ENCODE measurements around the gene COMMD4. TPM values are rescaled to one million over a fixed set of nuclear protein-coding genes. Genes with fewer than 3 reads are reported as not detected.
A peak's percentile ranks its signal among the peaks of the same experiment; 100 is the strongest.

Gene COMMD4
- total RNA-seq, 2 donors from 2014 or later: 153 to 156 TPM

DNA sequence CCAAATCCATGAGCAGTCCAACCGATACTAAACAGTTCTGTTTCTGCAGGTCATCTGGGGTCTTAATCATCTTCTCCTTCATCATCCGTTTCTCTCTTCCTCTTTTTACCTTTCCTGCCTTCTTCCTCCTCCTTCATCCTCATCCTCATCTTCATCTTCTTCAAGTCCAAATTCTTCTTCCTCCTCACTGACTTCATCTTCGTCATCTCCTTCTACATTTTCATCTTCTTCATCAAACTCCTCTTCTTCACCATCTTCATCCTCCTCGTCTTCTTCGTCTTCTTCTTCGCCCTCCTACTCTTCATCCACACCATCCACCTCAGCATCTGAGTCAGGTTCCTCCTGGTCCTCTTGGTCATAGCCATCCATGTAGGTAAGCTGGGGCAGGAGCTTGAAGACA lies 14.2 kb upstream of the COMMD4 start:
- H3K27ac ChIP-seq (ENCODE audit: low read depth, low read length): no peak overlapping the region
- Mint-ChIP-seq H3K9me3 (peaks cover 3% of the 10 kb centered on the region), H3K4me1 (peaks cover 1% of the 10 kb centered on the region), H3K27ac (no peak overlapping the region), H3K36me3 (ENCODE audit: low read depth) (no peaks in the 10 kb centered on the region), H3K4me3 (no peak overlapping the region), H3K27me3 (ENCODE audit: insufficient read depth) (peaks cover 15% of the 10 kb centered on the region)
- H3K9me3 ChIP-seq (ENCODE audit: control insufficient read depth, low read length): no peaks in the 10 kb centered on the region
- no peaks in the 10 kb centered on the region for H3K27me3 ChIP-seq (ENCODE audit: control insufficient read depth, insufficient read depth, low read length, poor library complexity, severe bottlenecking)
- no peak overlapping the region for H3K9ac ChIP-seq (ENCODE audit: extremely low read depth, low read length, poor library complexity, severe bottlenecking)
- H3K4me3 ChIP-seq (ENCODE audit: low read length): no peak overlapping the region
- no peaks in the 10 kb centered on the region for H3K4me1 ChIP-seq (ENCODE audit: control insufficient read depth, insufficient read depth, low read length)
- 90 to 95% methylated on average over 6 of the region's 6 CpGs for WGBS, 2 experiments (ENCODE audit: insufficient coverage in 1 of 2, insufficient read length in 1 of 2)
- H3K36me3 ChIP-seq (ENCODE audit: control insufficient read depth, insufficient read depth, low read length): no peaks in the 10 kb centered on the region
- TF ChIP-seq, protein P1, sequence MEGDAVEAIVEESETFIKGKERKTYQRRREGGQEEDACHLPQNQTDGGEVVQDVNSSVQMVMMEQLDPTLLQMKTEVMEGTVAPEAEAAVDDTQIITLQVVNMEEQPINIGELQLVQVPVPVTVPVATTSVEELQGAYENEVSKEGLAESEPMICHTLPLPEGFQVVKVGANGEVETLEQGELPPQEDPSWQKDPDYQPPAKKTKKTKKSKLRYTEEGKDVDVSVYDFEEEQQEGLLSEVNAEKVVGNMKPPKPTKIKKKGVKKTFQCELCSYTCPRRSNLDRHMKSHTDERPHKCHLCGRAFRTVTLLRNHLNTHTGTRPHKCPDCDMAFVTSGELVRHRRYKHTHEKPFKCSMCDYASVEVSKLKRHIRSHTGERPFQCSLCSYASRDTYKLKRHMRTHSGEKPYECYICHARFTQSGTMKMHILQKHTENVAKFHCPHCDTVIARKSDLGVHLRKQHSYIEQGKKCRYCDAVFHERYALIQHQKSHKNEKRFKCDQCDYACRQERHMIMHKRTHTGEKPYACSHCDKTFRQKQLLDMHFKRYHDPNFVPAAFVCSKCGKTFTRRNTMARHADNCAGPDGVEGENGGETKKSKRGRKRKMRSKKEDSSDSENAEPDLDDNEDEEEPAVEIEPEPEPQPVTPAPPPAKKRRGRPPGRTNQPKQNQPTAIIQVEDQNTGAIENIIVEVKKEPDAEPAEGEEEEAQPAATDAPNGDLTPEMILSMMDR (conservative IDR thresholded peaks at IDR 0.05): no peak
- DNase-seq: no peak

DNA sequence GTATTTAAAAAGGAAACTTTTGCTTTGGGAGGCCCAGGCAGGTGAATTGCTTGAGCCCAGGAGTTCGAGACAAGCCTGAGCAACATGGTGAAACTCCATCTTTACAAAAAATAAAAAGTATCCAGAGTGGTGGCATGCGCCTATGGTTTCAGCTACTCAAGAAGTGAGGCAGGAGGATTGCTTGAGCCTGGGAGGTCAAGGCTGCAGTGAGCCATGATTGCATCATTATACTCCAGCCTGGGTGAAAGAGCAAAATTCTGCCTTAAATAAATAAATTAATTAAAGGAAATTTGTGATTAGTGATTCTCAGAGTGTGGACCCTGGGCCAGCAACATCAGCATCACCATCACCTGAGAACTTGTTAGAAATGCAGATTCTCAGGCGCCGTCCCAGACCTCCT lies 9.9 kb upstream of the COMMD4 start:
- H3K9me3 ChIP-seq (ENCODE audit: control insufficient read depth, low read length): no peaks in the 10 kb centered on the region
- no peaks in the 10 kb centered on the region for H3K9me3 Mint-ChIP-seq
- no peaks in the 10 kb centered on the region for H3K36me3 Mint-ChIP-seq (ENCODE audit: low read depth)
- TF ChIP-seq, protein P1 (conservative IDR thresholded peaks at IDR 0.05): no peak
- peaks cover 8% of the 10 kb centered on the region for H3K27me3 Mint-ChIP-seq (ENCODE audit: insufficient read depth)
- no peak overlapping the region for H3K9ac ChIP-seq (ENCODE audit: extremely low read depth, low read length, poor library complexity, severe bottlenecking)
- H3K36me3 ChIP-seq (ENCODE audit: control insufficient read depth, insufficient read depth, low read length): no peaks in the 10 kb centered on the region
- no peak overlapping the region for H3K4me3 Mint-ChIP-seq
- H3K27me3 ChIP-seq (ENCODE audit: control insufficient read depth, insufficient read depth, low read length, poor library complexity, severe bottlenecking): no peaks in the 10 kb centered on the region
- H3K4me3 ChIP-seq (ENCODE audit: low read length): no peak overlapping the region
- no peak for DNase-seq
- no peaks in the 10 kb centered on the region for H3K4me1 ChIP-seq (ENCODE audit: control insufficient read depth, insufficient read depth, low read length)
- H3K27ac ChIP-seq (ENCODE audit: low read depth, low read length): no peak overlapping the region
- H3K27ac Mint-ChIP-seq: no peak overlapping the region
- no peaks in the 10 kb centered on the region for H3K4me1 Mint-ChIP-seq
- WGBS, 2 experiments (ENCODE audit: insufficient coverage in 1 of 2, insufficient read length in 1 of 2): 89 to 95% methylated on average over 1 to 4 of the region's 4 CpGs

DNA sequence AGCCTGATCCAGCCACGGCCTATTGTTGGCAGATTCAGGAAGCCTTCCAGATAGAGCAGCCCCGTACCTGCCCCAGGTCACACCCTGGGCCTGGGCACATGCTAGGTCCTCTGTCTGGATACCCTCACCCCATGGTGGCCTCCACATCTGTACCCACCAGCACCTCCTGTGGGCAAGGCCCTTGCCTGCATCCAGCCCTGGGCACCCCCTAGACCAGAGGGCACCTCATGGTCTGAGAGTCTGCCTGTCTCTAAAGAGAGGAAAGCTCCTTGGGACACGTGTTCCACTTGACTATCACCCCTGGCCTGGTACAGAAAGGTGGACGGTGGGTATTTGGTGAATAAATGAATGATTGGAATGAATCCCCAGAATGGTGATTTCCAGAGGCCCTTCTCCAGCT lies 8.9 kb upstream of the COMMD4 start:
- H3K4me1 Mint-ChIP-seq: no peaks in the 10 kb centered on the region
- H3K27me3 ChIP-seq (ENCODE audit: control insufficient read depth, insufficient read depth, low read length, poor library complexity, severe bottlenecking): no peaks in the 10 kb centered on the region

More for the DNA sequence above, 8.9 kb upstream of the COMMD4 start:
- Histone ChIP-seq H3K4me1 (ENCODE audit: control insufficient read depth, insufficient read depth, low read length) (no peaks in the 10 kb centered on the region), H3K36me3 (ENCODE audit: control insufficient read depth, insufficient read depth, low read length) (no peaks in the 10 kb centered on the region), H3K9me3 (ENCODE audit: control insufficient read depth, low read length) (no peaks in the 10 kb centered on the region), H3K4me3 (ENCODE audit: low read length) (no peak overlapping the region), H3K27ac (ENCODE audit: low read depth, low read length) (no peak overlapping the region), H3K9ac (ENCODE audit: extremely low read depth, low read length, poor library complexity, severe bottlenecking) (no peak overlapping the region)
- Mint-ChIP-seq H3K27ac (no peak overlapping the region), H3K36me3 (ENCODE audit: low read depth) (no peaks in the 10 kb centered on the region), H3K4me3 (no peak overlapping the region), H3K9me3 (no peaks in the 10 kb centered on the region), H3K27me3 (ENCODE audit: insufficient read depth) (peaks cover 8% of the 10 kb centered on the region)
- 82 to 90% methylated on average over 3 to 4 of the region's 4 CpGs for WGBS, 2 experiments (ENCODE audit: insufficient coverage in 1 of 2, insufficient read length in 1 of 2)
- TF ChIP-seq, protein P1 (conservative IDR thresholded peaks at IDR 0.05): peak; percentile 41
- peak; percentile 56 for DNase-seq
